A673 (cell line): ENCODE data around the gene MAP4K4.

Experiments used
- EZH2 ChIP-seq: fragments of 200-600 bp; sonication (generic); IDR thresholded peaks from 2 replicates; pipeline ENCODE4 v1.6.1; 2017; ENCODE audit warnings: borderline replicate concordance, low read depth, mild to moderate bottlenecking, mixed read lengths, antibody characterized with exemption, low read length; ENCODE audit not compliant: poor library complexity, severe bottlenecking
- TF ChIP-seq, protein P1 (sequence below): fragments of 300-800, 200-600 bp; sonication (generic); conservative IDR thresholded peaks from 2 replicates; pipeline ENCODE4 v1.5.1; 2017; ENCODE audit warnings: low read depth, mild to moderate bottlenecking, antibody characterized with exemption, low read length, moderate library complexity, mixed read lengths

DNA sequence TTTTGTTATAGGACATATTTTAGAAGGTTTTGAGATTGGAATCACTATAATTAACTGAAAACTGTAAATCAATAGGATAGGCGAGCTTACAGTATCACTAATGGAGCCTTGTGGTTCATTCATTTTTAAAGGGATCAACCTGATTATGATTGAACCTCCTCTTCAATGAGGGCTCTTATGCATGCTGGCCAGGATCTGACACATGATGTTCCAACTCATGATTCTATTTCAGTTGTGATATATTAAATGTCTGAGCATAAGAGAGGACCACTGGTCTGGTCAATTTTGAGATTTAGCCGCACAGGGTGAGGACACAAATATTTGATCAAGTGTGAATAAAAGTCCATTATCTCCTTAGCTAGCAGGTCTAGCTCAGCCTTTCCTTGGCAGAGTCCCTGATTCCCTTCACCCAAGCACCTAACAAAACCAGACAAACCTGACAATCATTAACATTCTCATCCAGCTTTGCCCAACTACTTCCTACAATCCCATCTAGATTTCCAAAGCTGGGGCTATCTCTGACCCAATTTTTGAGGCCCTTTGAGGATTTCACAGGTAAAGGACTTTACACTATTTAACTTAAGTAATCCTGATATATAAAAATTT lies 6.9 kb upstream of the MAP4K4 start:
- TF ChIP-seq, protein P1, sequence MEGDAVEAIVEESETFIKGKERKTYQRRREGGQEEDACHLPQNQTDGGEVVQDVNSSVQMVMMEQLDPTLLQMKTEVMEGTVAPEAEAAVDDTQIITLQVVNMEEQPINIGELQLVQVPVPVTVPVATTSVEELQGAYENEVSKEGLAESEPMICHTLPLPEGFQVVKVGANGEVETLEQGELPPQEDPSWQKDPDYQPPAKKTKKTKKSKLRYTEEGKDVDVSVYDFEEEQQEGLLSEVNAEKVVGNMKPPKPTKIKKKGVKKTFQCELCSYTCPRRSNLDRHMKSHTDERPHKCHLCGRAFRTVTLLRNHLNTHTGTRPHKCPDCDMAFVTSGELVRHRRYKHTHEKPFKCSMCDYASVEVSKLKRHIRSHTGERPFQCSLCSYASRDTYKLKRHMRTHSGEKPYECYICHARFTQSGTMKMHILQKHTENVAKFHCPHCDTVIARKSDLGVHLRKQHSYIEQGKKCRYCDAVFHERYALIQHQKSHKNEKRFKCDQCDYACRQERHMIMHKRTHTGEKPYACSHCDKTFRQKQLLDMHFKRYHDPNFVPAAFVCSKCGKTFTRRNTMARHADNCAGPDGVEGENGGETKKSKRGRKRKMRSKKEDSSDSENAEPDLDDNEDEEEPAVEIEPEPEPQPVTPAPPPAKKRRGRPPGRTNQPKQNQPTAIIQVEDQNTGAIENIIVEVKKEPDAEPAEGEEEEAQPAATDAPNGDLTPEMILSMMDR, result no peak
- no peak for TF ChIP-seq EZH2
